Pulmonary artery endothelial cell (primary cell): ENCODE data around the gene NES. TPM values are rescaled to one million over a fixed set of nuclear protein-coding genes. Genes with fewer than 3 reads are reported as not detected.
"Not testable (repeated sequence)": the region's sequence is repeated elsewhere in the genome, so short reads cannot be mapped to it uniquely, and the experiment has no call there.

Experiments
- DNase-seq: peaks from one replicate; pipeline ENCODE4 v3.0.0-alpha.2; 2011; ENCODE audit warnings: low read depth, low spot score
- total RNA-seq: library from RNA; depleted of rRNA; stranded (reverse); fragments of >200 nt; gene quantifications from 2 replicates; pipeline ENCODE4 v1.2.3, GENCODE V29; 2014

NES gene
- total RNA-seq, 1 donor from 2014 or later, result 285 TPM

DNA sequence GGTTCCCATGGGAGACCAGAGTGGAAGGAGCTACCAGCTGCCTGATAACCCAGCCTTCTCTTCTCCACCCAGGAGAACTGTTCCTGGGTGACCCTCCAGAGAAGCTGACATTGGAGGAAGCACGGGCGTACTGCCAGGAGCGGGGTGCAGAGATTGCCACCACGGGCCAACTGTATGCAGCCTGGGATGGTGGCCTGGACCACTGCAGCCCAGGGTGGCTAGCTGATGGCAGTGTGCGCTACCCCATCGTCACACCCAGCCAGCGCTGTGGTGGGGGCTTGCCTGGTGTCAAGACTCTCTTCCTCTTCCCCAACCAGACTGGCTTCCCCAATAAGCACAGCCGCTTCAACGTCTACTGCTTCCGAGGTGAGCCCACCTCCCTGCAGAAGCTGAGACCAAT lies 28.7 kb downstream of the NES start:
- DNase-seq, result no peak

DNA sequence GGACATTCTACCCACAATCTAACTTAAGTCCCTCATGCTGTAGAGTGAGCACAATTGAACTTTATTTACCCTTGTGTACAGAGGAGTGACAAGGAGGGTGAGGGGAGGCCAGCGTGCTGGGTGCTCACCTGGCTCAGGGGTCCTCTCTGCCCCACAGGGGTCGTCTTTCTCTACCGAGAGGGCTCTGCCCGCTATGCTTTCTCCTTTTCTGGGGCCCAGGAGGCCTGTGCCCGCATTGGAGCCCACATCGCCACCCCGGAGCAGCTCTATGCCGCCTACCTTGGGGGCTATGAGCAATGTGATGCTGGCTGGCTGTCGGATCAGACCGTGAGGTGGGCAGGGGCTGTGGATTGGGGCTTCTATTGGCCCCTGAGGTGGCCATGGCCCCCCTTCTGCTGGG lies 29.9 kb downstream of the NES start:
- no peak for DNase-seq

DNA sequence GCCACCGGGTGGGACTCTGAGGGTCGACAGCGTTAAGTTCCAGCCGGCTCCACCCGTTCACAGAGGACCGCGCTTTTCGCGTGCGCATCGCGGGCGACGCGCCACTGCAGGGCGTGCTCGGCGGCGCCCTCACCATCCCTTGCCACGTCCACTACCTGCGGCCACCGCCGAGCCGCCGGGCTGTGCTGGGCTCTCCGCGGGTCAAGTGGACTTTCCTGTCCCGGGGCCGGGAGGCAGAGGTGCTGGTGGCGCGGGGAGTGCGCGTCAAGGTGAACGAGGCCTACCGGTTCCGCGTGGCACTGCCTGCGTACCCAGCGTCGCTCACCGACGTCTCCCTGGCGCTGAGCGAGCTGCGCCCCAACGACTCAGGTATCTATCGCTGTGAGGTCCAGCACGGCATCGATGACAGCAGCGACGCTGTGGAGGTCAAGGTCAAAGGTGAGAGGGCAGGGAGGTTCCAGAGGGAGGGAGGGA lies 30.4 kb downstream of the NES start:
- DNase-seq, result no peak

DNA sequence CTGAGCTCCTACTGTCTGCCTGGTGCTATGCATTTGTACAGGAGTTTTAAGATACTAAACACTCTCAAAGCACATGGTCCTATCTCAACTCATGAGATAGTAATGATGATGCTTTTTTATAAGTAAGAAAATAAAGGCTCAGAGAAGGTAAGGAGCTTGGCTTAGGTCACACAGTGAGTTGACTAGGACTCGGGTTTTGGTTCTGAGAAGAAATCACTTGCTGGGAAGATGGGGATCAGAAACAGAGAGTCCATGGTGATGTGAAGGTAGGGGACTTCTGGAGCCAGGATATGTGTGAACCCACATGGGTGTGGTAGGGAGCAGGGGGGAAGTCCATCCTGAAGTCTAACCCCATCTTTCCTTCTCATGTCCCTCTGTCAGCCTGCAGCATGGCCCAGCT lies 31.5 kb downstream of the NES start:
- no peak for DNase-seq

DNA sequence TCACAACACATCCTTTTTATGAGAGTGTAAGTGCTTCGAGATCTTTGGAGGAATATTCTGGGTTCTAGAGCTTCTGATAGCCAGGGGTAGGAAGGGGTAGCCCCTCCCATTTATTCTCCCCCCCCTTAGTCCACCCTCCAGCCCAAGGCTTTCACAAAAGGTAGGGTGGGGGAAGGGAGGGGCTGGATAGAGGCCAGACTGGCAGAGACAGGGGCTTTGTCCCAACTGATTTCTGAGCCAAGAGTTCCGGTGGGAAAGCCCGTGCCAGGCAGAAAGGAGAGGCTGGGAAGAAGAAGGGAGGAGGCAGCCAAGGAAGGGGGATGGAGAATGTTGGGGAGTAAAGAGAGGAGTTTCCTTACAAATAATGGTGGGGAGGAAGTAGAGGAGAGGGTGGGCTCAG lies 32.2 kb downstream of the NES start:
- no peak for DNase-seq

DNA sequence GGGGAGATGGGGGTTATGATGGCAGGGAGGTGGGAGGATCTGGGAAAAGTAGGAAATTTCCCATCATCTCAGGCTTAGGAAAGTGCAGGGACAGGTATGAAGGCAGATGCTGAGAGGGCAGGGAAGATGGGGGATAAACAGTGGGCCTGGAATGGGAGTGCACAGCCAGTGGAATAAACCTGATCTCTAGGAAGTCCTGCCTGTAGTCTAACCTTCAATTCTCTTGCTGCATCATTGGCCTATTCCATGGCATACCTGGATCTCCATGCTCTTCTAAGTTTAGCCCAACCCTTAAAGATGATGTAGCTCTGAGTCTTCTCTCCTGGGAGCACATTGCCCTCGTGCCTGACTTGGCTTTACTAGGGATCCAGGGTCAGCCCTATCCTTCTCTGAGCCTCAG lies 32.6 kb downstream of the NES start:
- DNase-seq, result no peak

DNA sequence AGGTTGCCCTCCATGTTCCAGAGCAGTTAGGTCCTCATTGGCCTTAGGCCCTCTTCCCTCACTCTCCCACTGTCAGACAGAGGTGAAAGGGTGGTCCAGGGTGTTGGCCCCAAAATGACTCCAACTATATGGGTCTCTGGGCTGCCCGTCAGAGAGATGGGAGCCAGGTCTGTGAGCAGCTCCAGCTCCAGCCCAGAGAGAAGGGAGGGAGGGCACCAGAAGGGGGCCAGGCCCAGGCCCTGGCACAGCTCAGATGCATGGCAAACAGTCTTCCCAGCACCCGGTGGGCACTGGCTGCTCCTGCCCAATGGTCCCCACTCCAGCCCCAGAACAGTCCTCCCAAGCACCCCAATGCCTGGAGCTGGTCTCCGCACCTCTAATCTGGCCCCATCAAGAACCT lies 33.1 kb downstream of the NES start:
- no peak for DNase-seq

DNA sequence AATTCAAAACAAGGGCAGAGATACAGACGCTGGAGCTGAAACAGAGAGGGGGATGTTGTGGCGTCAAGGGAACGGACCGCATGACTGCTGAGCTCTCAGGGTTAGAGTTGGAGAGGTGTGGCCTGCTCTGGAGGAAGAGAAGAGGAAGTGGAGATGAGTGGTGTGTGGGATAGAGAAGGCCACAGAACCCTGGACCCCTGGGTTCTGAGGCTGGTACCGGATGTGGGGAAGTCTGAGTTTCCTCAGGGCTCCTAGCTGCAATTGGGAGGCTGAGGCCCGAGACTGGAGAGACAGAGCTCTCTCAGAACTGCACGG lies 33.5 kb downstream of the NES start:
- no peak for DNase-seq

DNA sequence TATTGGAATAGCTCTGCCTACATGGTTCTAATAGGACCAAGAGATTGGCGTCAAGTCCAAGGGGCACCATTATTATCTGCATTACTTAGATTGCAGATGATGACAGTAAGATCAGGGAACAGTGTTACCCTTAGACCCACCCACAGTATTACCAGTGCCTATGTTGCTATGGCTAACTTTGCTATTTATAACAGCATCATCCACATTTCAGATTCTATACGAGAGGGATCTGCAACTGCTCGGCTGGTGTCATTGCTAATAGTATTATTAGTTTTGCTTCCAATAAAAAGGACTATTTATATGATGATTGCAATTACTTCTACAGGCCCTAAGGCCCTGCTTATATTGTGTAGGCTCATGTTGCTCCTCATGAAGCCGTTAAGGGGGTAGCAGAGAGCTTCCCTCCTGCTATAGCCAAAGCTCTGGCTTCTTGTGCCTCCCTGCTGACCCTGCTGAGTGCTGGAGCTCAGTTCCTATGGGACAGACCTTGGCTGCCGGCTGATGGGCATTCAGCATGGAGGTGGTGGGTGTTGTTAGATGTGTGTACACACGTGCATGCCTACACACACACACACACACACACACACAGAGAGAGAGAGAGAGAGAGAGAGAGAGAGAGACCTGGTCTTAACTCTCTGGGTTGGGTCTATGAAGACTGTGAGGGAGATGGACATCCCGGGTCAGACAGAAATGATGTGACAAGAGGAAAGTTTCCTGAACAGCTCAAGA lies 34.0 kb downstream of the NES start:
- DNase-seq, result no peak

DNA sequence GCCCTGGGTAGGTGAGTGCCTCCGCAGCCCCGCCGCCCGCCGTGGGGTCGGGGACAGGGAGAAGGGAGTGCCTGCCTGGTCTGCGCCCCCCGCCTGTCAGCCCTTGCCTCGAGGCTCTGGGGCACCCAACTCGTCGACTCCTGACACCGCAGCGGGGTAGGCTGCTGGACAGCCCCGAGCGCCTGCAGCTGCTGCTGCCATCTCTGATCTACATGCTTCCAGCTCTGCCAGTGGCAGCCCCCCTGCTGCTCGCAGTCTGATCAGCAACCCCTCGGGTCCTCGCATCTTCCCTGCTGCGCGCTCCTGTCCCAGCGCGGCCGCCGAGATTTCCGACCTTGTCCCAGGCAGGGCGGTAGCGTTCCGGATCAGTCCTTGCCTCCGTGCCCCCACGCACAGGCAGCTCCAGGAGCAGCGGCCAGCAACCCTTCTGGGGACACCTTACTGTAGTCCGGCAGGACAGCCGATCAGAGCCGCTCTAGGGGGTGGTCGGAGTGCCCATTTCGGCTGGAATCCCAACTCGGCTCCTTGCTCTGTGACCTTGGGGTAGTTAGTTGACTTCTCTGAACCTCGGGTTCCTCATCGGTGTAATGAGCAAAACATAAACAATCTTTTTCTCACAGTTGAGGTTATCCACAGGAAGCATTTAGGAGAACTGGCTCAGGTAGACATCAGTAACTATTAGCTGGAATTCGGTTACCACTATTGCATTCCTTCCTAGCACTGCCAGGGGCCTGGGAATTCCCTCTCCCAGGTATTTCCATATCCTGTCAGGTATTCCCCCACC lies 34.8 kb downstream of the NES start:
- DNase-seq, result no peak

DNA sequence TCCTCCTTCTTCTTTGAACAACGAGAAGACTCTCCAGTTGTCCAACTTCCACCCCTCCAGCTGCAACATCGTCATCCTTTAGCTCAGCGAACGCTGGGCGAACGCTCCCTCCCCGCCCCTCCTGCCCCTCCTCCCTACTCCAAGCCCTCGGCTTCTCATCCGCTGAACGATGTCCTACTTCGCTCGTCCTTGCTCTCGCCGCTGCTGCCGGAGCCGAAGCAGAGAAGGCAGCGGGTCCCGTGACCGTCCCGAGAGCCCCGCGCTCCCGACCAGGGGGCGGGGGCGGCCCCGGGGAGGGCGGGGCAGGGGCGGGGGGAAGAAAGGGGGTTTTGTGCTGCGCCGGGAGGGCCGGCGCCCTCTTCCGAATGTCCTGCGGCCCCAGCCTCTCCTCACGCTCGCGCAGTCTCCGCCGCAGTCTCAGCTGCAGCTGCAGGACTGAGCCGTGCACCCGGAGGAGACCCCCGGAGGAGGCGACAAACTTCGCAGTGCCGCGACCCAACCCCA lies 35.4 kb downstream of the NES start, which contains the start of gene BCAN:
Gene BCAN, plus strand, starts transcription at position 357 of the 504 bp plus-strand sequence. CDS start 3,938 bp downstream, outside the sequence.
- DNase-seq, result no peak

DNA sequence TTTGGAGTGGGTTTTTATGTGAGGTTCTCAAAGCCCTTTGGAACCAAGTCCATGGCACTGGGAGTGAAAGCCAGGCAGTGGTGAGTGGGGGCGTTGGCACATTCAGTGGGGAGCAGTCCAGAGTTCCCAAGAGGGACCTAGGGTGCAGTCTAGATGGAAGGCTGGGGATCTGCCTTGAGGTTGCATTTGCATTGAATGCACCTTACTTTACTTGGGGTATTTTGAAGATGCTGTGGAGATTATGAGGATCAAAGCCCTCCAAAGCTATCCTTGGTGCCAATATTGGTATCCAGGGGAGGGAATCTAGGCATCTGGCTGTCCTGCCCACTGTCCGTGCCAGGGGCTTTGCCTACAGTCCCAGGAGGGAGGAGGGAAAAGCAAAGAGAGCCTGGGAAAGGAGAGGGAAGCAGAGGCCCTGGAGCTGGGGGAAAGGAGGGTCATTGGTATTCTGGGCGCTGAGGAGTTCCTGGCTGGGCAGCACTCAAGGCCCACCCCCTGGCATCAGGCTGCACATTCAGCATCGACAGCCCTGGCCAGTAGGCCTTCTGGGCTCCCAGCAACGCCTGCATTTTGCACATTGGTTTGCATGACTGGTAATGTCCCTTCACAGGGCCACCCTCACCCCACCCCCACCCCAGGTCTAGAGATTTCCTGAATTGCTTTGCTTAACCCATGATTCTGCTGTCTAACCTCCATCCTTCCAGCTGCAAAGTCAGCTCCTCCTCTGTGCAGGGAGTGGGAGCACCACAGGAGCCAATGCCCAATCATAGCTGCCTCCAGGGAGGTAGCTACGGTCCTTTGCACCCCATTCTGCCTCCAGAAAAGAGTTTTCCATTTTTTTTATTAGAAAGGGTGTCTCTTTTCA lies 36.1 kb downstream of the NES start:
- DNase-seq, result no peak

DNA sequence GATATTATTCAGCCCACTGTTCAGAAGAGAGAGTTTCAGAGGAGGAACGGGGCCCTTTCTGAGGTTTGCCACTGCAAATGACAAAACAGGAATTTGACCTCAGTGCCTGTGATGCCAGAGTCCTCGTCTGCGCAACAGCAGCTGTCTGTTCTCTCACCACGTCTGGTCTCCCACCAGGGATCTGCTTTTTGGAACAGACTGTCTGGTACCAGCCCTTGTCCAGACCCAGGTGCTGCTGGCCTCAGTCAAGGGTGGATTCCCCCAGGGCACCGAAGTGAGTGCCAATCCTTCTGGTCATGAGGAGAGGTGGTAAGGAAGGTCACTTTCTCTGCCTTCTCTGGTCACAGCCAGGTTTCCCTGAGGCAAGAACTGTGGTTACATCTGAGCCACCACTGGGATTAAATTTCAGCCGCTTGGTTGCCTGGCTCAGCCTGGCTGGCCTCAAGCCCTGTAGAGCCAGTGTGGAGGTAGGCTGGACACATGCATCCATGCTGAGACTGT lies 37.6 kb downstream of the NES start:
- no peak for DNase-seq

DNA sequence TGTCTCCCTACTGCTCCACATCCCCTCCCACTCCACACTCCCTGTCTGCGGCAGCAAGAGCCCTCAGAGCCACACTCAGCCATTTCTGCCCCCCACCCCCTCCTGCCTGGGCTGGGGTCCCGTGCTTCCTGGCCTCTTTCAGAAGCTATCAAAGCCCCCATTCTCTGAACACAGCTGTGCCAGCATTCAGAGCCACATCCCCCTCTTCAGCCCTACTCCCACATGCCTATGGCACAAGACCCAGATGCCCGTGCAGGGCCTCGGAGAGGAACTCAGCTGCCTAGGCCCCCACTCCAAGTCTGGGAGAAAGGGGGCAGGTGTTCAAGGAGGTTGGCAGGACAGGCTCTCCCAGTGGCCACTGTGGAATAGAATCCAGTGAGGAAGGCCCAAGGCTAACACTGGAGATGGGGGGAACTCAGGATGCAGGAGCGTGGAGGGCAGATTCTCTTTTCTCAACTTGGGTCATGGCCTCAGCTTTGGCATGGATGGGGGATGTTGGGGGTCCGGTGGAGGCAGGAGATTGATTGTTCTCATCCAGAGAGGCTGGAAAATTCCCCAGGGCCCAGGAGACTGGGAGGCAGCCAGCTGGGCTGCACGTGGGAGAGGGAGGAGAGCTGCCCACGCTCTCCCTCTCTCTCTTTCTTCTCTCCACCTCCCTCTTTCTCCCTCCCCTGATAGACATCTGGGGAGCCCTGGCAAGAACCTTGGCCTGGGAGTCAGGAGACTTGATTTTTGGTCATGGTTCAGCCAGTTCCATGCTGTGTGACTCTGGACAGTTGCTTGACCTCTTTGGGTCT lies 38.8 kb downstream of the NES start:
- no peak for DNase-seq

DNA sequence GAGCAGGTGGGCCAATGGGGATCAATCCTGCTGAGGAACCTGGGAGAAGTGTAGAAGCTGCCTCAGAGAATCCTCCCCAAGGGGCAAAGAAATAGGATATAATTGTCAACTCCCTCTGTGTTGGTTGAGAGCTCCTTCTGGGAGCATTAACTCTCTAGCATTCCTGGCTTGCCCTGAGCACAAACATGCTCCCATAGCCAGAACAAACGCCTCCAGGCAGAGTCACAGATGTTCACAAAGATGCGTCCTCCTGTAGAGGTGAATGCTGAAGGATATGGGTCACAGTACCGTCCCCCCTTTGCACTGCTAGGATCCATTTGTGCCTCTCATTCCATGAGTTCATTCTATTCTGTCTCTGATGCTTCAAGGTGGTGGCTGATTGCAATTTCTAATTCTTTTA lies 44.9 kb downstream of the NES start:
- DNase-seq, result no peak

DNA sequence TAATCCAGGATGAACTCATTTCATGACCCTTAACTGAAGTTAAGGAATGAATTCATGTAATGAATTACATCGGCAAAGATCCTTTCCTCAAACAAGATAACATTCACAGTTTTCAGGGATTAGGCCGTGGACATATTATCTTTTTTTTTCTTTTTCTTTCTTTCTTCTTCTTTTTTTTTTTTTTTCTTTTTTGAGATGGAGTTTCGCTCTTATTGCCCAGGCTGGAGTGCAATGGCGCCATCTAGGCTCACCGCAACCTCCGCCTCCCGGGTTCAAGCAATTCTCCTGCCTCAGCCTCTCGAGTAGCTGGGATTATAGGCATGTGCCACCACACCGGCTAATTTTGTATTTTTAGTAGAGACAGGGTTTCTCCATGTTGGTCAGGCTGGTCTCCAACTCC lies 46.1 kb downstream of the NES start:
- DNase-seq, result not testable (repeated sequence)

DNA sequence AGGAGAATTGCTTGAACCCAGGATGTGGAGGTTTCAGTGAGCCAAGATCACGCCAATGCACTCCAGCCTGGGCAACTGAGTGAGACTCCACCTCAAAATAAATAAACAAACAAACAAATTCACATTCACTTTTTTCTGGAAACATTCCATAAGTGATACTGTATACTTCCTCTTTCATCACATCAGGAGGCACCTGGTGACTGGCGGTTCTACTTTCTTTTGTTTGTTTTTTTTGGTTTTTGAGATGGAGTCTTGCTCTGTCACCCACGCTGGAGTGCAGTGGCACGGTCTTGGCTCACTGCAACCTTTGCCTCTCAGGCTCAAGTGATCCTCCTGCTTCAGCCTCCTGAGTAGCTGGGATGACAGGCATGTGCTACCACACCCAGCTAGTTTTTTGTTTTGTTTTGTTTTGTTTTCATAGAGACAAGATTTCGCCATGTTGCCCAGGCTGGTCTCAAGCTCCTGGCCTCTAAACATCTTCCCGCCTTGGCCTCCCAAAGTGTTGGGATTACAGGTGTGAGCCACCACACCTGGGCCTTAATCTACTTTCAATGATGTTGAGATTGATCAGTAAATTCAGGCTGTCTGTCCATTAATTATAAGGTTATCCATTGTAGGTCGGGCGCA lies 47.3 kb downstream of the NES start:
- DNase-seq, result no peak

DNA sequence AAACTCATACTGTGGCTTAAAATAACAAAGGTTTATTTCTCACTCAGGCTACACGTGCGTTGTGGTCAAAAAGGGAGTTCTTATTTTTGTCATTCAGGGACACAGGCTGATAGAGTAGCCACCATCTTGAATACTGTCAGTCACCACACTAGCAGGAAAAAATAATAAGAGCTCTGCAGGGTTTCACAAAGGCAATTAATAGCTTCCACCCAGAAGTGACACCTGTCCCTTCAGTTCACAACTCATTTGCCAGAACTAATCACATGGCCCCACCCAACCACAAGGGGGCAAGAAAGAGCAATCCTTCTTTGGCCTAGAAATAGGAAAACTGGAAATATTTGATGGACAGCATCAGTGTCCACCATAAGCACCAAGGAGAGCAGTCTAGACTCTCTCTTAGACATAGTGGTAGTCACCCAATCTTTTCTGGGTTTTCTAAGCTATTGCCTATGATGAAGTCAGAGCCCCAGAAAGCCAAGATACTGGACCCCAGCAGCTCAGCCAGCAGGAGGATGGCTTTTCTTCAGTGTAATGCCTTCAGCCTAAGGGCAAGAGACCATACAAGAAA lies 49.8 kb downstream of the NES start:
- no peak for DNase-seq

DNA sequence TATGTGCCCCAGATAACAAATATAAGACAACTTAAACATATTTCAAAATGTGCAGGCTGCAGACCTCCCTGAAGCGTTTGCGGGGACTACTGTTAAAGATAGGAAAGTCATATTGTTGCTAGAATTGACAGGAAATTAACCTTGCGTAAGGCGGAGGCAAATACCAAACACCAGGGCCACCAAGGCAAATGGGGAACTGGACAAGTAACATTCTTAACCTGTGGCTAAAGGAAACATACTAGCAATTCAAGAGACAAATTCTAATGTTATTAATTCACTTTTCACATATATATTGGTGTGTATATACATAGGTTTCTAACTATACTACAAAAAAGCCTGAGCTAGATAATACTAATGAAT lies 51.1 kb downstream of the NES start:
- DNase-seq, result no peak

DNA sequence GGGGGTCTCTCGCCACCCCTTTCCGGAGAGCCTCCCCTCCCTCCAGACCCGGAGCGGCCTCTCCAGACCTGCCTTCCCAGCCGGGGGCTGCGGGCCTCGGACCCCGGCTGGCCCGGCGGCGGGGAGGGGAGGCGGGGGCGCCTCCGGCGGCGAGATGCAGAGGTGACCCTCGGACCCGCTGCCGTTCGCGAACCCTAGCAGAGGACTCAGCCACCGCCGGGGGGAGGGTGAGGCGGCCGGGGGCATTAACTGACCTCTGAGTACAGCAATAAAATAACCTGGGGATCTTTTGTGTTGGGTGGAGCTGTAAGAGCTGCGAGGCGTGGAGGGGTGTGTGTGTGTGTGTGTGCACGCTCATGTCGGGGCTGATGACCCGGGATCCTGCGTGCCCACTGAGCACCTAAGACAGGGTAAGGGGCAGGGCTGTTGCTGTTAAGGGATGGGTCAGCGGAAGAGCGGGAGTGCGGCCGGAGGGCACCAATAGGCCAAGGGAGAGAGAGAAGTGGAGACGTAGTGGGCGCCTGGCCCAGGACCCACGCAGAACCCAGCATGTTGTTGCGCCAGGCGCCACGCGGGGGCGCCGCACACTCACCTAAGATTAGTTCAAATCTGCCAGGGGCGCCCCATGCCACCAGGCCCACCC lies 51.6 kb downstream of the NES start:
- DNase-seq, result no peak
